Muscle of arm (tissue), 12 donors: ENCODE measurements around the gene GPR135. TPM values are rescaled to one million over a fixed set of nuclear protein-coding genes. Genes with fewer than 3 reads are reported as not detected.

Experiments used
- DNase-seq: peaks from one replicate; pipeline ENCODE4 v3.0.0-alpha.2; 2013
- polyA plus RNA-seq, 12 donors: library from polyadenylated mRNA; unstranded; fragments of 120-200 nt; gene quantifications; one replicate each; pipeline ENCODE4 v1.2.1, GENCODE V29; 2013; ENCODE audit not compliant: insufficient read length in 12 of 12

Gene GPR135
- polyA plus RNA-seq, 12 donors = 1.9 to 4.8 (median 3.6) TPM; not detected in 1

- peak; percentile 59 for DNase-seq
Measured at GRCh38 chr14:59427653-59428580, 37.3 kb downstream of the GPR135 start.

DNA sequence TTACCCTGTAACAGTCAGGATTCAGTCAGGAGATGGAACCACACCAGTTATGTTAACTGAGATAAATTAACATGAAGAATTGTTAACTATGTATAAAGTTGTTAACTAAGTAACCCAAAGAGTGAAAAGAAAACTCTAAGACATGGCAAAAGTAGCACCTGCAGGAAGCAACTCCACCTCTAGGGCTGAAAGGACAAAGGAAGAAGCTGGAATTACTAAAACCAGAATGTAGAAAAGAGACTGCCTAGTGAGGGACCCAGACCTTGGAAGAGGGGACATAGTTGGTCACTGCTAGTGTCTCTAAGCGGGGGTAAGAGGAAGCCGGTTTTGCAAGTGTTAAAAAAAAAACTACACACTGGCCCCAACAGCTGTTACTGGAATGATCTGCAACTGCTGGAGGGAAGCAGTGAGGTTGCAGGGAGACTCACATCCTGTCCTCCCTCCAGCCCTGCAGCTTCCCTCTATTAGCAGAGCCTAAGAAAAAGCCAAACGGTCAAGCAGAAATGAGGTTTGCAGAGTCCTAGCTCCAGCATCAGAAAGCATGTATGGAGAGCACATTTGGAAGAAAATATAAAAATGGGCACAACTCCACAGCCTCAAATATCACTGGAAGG is 39.8 kb downstream of the GPR135 start:
- peak; percentile 67 for DNase-seq

DNA sequence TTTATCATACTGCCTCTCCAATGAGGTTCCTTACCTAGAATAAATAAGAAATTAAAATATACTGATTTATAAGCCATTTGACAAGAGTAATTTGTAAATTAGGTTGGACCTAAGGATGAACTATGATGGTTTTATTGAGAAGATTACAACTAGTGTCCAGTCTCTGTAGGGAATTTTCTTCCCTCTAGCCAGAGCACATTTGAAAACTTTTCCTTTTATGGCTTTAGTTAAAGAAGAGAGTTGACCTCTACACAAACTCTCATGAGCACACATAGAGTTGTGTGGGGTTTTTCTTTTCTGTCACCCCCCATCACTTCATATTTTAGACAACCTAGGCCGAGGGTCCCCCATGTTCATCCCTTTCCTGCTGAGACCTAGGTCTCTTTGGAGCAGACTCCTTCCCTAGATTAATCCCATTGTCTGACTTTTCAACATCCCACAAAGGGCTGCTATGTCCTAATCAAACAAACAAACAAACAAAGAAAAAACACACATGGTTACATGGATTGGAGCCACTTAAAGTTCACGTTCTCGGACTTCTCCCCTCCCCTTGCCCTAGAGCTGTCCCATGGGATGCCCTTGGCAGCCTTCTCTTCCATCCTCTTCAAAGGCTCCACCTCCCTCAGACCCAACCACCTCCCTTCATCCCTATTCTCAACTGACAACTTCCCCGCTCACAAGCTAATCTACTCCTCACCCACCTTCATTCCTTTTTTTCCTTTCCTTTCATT is 40.7 kb downstream of the GPR135 start:
- DNase-seq = peak; percentile 66

DNA sequence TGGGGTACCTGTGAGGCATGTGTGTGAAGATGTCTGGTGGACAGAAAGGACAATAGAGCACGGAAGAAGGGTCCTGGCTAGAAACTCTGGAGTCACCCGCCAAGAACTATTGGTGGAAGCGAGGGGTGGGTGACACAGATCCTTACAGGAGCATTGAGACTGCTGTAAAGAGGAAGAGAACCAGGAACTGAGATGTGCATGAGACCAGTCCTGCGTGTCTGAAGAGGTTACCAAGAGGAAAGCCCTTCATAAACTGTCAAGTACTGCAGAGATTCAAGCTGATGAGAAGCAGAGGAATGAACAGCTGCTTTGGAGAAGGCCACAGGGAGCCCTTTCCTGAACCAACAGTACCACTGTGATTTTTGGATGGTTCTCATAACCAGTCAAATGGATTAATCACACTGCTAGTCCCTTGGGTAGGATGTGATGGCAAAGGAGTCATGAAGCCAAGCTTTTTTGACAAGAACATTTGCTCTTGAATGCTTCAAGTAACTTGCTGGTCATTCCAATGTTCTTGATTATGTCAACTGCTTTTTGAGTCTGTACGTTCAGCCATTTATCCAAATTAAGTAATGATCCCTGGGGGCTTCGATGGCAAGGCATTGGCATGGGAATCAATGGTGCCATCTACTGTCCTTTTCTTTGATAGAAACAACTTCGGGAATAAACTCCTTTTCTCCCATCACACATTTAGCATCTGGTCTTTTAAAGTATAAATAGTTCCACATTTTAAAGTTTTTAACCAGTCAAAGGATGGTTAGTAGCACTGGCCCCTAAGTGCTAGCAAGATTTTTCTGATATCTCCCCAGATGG is 42.9 kb downstream of the GPR135 start:
- DNase-seq = no peak

- no peak for DNase-seq
Measured at GRCh38 chr14:59419303-59419702, 45.9 kb downstream of the GPR135 start.

DNA sequence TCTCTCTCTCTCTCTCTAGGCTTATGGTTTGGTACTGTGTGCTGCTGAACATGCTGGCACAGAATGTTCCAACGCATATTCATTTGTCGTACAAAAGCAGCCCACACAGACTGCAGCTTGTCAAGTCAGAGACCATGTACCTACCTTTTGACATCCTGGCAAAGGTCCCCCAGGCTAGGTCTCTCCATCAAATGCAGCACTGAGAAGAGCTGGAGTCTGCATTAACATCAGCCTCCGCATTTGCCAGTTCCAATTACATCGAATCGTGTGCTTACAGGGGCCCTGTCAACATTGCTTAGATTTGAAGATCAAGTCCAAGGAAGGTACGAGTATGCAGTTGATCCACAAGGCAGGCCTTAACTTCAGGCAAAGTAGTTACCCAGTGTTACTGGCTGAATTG is 47.9 kb downstream of the GPR135 start:
- DNase-seq = no peak

DNA sequence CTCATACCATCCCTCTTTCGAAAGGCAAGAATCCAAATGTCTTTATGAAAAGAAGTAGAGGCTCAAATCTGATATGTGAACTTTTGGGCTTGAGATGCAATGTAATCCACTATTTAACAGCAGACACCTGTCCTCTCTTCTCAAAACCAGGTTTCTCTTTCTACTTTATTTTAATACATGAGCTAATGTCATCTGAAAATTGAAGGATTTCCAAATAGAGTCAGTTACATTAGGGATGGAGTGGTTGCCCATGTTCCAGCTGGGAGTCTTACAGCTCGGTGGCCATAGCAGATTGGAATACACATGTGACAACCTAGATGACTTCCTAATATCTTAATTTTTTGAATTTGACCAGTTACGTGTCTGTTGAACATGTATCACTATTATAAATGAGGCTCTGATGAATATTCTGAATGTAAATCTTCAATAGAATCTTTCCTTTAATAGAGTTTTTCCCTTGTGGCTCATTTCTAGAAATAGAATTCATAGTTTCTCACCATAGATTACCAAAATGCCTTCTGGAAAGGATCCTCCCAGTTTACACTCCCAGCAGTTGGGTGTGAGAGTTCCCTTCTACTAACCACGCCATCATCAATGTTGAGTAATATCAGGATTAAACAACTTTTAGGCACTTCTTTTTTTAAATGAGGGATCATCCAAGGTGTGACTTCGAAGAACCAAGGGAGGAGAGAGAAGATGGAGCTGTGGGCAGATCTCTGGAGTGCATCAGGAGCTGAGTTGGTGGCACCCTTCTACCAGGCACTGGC is 49.2 kb downstream of the GPR135 start:
- no peak for DNase-seq

Other genes with a start within 250 kb of the GPR135 start
- gene L3HYPDH, start 19.0 kb upstream of the GPR135 start, polyA plus RNA-seq = 10 to 100 TPM in 11 of 12 donors, not detected in 1; 17.0 to 39.1 (median 26.3) TPM
- gene JKAMP, start 19.1 kb upstream of the GPR135 start, polyA plus RNA-seq = 10 to 100 TPM in 11 of 12 donors, not detected in 1; 38.4 to 67.1 (median 50.2) TPM
- gene CCDC175, start 111.4 kb upstream of the GPR135 start, polyA plus RNA-seq = not detected